GM19467 (cell line): ENCODE results near the gene GSK3A.

Experiments used
- ATAC-seq: cut with Tn5 transposase; IDR thresholded peaks from one replicate; pipeline ENCODE4 v1.9.1; 2021; ENCODE audit warnings: mild to moderate bottlenecking, moderate library complexity; ENCODE audit not compliant: unreplicated experiment

GSK3A gene

GRCh38 chr19:42229301-42229854, 13.0 kb downstream of the GSK3A start:
- no peak for ATAC-seq

- ATAC-seq = no peak
Observed at GRCh38 chr19:42228641-42229040, 13.8 kb downstream of the GSK3A start.

- no peak for ATAC-seq
Observed at GRCh38 chr19:42226886-42227285, 15.5 kb downstream of the GSK3A start.

GRCh38 chr19:42225718-42226292, 16.6 kb downstream of the GSK3A start:
- ATAC-seq = no peak

GRCh38 chr19:42224940-42225717, 17.3 kb downstream of the GSK3A start:
- ATAC-seq = no peak

- ATAC-seq = no peak
Observed at GRCh38 chr19:42220751-42221097, 21.7 kb downstream of the GSK3A start.

- peak; percentile 75 for ATAC-seq
Observed at GRCh38 chr19:42219812-42220750, 22.3 kb downstream of the GSK3A start, which contains the start of gene ZNF526. Gene ZNF526 (plus strand): TSS chr19:42220312. CDS start chr19:42224404, 4,092 bp downstream.

- peak; percentile 55 for ATAC-seq
Observed at GRCh38 chr19:42217520-42218437, 24.6 kb downstream of the GSK3A start, which contains the start of gene DEDD2. Gene DEDD2 (minus strand): TSS chr19:42217677. CDS start chr19:42217007, 670 bp downstream.

GRCh38 chr19:42216653-42217519, 25.5 kb downstream of the GSK3A start:
- ATAC-seq = peak; percentile 8

- ATAC-seq = no peak
Observed at GRCh38 chr19:42214810-42215485, 27.5 kb downstream of the GSK3A start.

- ATAC-seq = no peak
Observed at GRCh38 chr19:42212886-42213285, 29.5 kb downstream of the GSK3A start.

- ATAC-seq = no peak
Observed at GRCh38 chr19:42208612-42209011, 33.8 kb downstream of the GSK3A start.

GRCh38 chr19:42207767-42208271, 34.6 kb downstream of the GSK3A start:
- ATAC-seq = no peak

- ATAC-seq = no peak
Observed at GRCh38 chr19:42206871-42207755, 35.3 kb downstream of the GSK3A start.

GRCh38 chr19:42204664-42205063, 37.7 kb downstream of the GSK3A start:
- no peak for ATAC-seq

- no peak for ATAC-seq
Observed at GRCh38 chr19:42203700-42204099, 38.7 kb downstream of the GSK3A start.

GRCh38 chr19:42202290-42202880, 40.0 kb downstream of the GSK3A start:
- no peak for ATAC-seq
